ENCODE measurements around the gene YIPF6.
"Not testable (repeated sequence)": the region's sequence is repeated elsewhere in the genome, so short reads cannot be mapped to it uniquely, and the experiment has no call there.

The YIPF6 gene, protein sequence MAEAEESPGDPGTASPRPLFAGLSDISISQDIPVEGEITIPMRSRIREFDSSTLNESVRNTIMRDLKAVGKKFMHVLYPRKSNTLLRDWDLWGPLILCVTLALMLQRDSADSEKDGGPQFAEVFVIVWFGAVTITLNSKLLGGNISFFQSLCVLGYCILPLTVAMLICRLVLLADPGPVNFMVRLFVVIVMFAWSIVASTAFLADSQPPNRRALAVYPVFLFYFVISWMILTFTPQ

DNA sequence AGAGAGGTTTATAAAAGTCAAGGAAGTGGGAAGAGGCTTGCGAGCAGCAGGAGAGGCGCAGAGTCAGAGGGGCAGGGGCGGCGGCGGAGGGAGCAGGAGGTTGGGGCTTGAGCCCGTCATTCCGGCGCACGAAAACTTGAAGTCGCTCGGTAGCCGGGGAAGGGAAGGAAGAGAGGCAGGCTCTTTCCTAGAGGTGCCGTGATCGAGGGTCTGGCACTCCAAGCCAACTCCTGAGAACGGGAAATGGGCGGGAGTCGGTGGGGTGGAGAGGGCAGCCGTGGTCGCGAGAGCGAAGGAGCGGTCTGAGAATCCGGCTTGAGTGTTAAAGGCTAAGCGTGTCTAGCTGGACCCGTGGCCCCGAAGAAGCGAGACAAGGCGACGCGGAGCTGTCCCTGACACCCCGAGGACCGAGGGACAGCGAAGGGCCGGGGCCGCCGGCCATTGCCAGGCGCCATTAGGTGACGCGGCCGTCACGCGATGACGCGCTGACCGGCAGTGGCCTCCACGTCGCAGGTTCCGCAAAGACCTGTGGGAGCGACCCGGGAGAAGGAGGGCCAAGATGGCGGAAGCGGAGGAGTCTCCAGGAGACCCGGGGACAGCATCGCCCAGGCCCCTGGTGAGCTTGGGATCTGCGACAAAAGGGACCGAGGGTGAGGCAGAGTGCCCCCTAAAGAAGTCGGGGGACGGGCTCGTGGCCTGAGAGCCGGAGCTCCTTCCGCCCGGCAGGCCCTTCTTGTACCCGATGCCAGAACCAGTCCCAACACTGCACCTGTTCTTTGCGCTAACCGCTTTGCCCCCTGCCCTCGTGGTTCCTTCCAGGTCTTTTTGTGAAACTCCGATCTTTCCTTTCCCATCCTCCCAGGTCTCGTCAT lies at the start of gene YIPF6:
YIPF6 (plus strand) TSS at position 544 of the 872 bp plus-strand sequence; CDS start at position 560, 16 bp downstream.
- DNase-seq, result peak; percentile 89

DNA sequence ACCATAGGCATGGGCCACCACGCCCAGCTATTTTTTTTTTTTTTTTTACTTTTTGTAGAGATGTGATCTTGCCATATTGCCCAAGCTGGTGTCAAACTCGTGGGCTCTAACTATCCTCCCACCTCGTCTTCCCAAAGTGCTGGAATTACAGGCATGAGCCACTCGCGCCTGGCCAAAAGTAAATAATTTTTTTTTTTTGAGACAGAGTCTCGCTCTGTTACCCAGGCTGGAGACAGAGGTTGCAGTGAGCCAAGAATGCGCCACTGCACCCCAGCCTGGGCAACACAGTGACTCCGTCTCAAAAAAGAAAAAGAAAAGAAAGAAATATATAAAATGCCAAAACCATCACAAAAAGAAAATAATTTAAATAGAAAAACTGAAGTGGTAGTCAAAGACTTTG lies 47.1 kb upstream of the YIPF6 start:
- DNase-seq, result no peak

DNA sequence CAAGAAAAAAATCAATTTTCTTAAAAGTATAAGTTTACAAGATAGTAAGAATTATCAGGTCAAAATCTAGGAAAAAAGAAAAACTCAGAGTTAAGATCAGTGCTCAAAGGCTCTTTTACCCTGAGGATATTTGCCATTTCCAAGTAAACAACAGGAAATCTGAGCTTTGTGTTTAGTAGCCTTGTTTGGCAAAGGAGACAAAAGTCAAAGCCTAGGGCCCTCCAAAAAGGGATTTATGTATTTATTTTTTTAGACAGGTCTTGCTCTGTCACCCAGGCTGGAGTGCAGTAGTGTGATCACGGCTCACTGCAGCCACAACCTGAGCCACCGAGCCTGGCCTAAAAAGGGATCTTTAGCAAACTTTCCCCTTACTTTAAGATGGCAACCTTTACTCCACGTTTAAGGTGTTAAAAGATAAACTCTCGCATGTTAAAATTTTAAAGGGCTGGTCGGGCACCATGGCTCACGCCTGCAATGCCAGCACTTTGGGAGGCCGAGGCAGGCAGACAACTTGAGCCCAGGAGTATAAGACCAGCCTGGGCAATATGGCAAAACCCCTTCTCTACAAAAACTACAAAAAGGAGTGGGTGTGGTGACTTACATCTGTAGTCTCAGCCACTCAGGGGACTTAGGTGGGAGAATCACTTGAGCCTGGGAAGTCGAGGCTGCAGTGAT lies 44.2 kb upstream of the YIPF6 start:
- DNase-seq, result no peak

DNA sequence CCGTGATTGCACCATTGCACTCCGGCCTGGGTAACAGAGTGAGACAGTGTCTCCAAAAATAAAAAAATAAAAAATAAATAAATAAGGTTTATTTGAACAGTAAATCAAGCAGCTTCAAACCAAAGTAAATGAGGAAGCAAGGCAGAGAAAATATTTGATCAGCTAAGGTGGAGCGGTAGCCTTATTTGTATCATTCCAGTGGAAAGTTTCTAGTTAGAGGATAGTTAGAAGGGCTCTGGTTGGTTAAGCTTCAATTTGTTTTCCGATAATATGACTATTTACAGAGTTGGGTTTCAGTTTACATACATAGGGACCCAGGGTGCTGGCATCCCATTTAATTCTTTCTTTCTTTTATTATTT lies 43.7 kb upstream of the YIPF6 start:
- DNase-seq, result no peak

DNA sequence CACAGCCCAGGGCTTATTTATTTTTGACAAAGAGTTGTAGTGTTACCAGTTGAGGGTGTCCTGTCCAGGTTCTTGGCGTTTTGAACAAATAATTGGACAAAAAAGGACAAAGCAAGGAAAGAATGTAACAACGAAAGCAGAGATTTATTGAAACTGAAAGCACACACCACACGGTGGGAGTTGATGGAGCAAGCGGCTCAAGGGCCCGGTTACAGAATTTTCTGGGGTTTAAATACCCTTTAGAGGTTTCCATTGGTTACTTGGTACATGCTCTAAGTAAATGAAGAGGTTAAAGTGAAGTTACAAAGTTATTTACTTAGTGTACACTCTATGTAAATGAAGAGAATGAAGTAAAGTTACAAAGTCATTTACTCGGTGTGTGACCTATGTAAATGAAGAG lies 37.8 kb upstream of the YIPF6 start:
- no peak for DNase-seq

DNA sequence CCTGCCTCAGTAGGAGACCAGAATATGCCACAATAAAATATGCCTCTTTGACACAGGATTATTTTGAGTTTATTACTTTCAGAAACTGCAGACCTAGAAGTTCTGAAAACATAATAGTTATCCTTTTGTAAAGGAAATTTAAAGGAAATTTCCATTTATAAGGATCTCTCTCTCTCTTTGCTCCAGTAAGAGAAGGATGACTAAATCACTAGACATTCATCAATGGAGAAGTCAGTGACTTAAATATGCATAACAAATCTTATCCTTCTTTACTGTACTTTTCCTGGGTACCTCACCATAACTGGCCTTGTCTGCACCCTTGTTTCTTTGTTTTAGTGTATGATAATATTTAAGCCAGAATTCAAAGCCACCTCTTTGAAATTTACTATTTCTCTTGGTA lies 37.3 kb upstream of the YIPF6 start:
- no peak for DNase-seq

DNA sequence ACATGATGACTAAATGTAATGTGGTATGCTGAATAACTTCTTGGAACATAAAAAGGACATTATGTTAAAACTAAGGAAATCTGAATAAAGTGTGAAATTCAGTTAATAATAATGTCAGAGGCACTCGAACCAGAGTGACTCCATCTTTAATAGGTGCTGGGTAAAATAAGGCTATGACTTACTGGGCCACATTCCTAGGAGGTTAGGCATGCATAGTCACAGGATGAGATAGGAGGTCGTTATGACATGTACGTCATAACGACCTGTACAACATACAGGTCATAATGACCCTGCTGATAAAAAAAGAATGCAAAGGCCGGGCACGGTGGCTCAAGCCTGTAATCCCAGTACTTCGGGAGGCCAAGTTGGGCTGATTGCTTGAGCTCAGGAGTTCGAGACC lies 36.7 kb upstream of the YIPF6 start:
- DNase-seq, result no peak

DNA sequence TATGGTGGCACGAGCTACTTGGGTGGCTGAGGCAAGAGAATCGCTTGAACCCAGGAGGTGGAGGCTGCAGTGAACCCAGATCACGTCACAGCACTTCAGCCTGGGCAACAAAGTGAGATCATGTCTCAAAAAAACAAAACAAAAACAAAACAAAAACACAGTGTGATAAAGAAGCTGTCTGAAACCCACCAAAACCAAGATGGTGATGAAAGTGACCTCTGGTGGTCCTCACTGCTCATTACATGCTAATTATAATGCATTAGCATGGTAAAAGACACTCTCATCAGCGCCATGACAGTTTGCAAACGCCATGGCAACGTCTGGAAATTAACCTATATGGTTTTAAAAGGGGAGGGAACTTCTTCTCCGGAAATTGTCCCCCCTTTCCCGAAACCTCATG lies 36.2 kb upstream of the YIPF6 start:
- DNase-seq, result no peak

DNA sequence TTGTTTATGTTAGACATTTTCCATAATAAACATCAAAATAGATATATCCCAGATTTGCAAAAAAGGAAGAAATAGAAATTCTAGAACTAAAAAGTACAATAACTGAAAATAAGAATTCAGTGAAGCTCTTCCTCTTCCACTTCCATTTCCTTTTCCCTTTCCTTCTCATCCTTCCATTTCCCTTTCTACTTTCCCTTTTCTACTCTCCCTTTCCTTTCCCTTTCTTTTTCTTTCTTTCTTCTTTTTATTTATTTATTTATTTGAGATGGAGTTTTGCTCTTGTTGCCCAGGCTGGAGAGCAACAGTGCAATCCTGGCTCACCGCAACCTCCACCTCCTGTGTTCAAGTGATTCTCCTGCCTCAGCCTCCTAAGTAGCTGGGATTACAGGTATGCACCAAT lies 35.0 kb upstream of the YIPF6 start:
- no peak for DNase-seq

DNA sequence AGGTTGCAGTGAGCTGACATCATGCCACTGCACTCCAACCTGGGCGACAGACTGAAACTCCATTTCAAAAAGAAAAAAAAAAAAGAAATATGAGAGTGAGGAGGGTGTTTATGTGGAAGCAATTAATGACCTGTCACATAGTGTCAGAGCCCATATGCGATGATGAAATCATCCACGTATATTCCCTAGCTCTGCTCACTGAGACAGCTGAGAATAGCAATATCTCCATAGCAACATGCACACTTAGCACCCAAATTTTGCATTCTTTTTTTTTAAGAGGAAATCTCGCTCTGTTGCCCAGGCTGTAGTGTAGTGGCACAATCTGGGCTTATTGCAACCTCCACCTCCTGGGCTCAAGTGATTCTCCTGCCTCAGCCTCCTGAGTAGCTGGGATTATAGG lies 34.1 kb upstream of the YIPF6 start:
- no peak for DNase-seq

DNA sequence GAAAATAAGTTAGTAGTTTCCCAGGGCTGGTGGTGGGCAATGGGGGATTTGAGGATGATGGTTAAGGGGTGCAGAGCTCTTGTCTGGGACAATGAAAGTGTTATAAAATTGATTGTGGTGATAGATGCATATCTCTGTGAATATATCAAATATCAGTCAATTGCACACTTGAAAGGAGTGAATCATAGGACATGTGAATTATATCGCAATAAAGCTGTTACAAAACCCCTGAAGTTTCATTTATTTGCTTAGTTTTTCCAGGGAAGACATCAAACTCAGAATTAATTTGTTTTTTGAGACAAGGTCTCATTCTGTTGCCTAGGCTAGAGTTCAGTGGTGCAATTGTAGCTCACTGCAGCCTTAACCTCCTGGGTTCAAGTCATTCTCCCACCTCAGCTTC lies 17.9 kb upstream of the YIPF6 start:
- no peak for DNase-seq

DNA sequence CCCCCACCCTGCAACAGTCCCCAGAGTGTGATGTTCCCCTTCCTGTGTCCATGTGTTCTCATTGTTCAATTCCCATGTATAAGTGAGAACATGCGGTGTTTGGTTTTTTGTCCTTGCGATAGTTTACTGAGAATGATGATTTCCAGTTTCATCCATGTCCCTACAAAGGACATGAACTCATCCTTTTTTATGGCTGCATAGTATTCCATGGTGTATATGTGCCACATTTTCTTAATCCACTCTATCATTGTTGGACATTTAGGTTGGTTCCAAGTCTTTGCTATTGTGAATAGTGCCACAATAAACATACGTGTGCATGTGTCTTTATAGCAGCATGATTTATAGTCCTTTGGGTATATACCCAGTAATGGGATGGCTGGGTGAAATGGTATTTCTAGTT lies 12.7 kb upstream of the YIPF6 start:
- not testable (repeated sequence) for DNase-seq

DNA sequence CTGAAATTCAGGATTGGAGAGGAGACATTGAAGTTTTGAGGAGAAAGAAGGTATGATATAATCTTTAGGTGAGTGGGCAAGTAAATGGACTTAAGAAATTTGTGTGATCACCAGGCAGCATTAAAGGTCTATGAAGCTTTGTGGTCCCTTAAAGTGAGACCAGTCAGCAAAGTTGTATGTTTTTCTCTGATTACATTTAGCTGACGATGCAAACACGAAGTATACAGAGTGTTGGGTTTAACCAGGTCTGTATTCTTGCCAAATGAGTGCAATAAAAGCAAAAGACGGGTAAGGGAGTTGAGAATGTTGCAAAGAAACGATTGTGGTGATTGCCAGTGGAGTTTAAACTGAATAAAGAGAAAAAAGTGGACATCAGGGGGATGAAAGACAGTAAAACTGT lies 11.6 kb upstream of the YIPF6 start:
- DNase-seq, result no peak

DNA sequence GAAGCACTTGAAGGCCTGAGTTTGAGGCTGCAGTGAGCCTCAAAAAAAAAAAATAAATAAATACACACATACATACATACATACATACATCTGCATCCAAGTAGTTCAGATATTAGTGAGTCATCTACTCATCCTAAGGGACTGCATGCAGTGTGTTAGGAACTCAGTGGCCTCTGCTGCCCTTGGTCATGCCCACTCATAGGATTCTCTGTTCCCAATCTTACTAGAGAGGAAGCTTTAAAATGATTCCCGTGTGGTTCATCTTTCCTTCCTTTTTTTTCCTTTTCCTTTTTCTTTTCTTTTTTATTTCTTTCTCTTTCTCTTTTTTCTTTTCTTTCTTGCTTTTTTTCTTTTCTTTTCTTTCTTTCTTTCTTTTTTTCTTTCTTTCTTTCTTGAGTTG lies 10.9 kb upstream of the YIPF6 start:
- DNase-seq, result no peak

DNA sequence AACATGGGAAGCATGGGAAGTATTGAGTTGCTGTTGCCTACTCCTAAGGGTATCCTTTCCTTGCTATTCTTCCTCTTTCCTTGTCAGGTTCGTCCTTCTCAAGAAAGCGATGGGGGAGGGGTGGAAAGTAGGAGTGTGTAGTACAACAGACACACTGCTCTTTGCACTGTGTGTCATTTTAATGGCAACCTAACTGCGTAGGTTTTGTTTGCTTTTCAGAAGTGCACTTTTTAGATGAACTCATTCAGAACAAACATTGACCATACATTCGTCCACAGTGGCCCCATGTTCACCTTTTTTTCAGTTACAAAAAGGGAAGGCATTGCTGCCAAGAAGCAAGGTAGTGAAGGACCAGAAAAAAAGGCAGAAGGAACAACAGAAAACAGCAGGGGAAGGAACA lies 10.2 kb upstream of the YIPF6 start:
- DNase-seq, result no peak

DNA sequence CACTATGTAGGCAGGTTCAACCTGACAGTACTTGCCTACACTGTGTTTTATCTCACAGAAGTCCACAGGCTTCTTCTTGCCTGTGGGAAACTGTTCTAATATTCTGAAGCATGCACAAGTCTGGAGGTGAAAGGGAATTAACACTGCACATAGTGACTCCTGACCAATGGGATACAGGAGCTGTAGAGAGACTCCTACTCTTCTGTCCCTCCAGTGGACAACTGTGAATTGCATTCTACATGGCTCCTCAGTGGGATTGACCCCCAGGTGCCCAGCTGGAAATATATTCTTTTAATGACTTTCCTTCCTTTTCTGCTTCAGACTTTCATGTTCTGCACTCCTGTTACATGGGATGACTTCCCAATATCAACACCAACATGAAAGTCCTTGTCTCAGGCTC lies 8.2 kb upstream of the YIPF6 start:
- DNase-seq, result no peak

DNA sequence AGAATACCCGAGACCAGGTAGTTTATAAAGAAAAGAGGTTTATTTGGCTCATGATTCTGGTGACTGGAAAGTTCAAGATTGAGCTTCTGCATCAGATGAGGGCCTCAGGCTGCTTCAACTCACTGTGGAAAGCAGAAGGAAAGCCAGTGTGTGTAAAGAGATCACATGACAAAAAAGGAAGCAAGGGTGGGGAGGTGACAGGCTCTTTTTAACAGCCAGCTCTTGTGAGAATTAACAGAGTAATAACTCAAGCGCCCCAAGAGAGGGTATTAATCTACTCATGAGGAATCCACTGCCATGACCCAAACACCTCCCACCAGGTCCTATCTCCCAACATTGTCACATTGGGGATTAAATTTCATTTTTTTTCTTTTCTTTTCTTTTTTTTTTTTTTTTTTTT lies 6.3 kb upstream of the YIPF6 start:
- no peak for DNase-seq

DNA sequence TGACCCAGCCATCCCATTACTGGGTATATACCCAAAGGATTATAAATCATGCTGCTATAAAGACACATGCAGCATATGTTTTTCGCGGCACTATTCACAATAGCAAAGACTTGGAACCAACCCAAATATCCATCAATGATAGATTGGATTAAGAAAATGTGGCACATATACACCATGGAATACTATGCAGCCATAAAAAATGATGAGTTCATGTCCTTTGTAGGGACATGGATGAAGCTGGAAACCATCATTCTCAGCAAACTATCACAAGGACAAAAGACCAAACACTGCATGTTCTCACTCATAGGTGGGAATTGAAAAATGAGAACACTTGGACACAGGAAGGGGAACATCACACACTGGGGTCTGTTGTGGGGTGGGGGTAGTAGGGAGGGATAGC lies 5.1 kb upstream of the YIPF6 start:
- not testable (repeated sequence) for DNase-seq

DNA sequence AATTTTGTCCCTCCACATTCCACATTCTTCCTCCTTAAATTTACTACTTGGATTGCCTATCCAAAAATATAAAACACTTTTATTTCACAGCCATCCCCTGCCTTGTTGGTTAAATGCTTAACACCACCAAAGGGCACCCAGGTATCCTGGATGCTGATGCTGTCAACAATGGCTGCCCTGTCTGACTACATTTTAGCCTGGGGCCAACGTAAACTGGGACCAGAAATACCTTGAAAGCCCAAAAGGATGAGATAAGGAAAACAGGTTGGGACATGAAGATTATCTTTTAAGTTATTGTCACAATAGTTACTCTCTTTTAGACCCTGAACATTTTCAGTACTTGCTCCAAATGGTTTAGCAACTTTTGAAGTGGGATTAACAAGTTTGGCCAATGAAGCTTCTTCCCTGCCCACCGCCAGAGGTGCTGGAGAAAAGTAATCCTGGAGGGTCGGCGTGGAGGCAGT lies 775 bp upstream of the YIPF6 start:
- no peak for DNase-seq

DNA sequence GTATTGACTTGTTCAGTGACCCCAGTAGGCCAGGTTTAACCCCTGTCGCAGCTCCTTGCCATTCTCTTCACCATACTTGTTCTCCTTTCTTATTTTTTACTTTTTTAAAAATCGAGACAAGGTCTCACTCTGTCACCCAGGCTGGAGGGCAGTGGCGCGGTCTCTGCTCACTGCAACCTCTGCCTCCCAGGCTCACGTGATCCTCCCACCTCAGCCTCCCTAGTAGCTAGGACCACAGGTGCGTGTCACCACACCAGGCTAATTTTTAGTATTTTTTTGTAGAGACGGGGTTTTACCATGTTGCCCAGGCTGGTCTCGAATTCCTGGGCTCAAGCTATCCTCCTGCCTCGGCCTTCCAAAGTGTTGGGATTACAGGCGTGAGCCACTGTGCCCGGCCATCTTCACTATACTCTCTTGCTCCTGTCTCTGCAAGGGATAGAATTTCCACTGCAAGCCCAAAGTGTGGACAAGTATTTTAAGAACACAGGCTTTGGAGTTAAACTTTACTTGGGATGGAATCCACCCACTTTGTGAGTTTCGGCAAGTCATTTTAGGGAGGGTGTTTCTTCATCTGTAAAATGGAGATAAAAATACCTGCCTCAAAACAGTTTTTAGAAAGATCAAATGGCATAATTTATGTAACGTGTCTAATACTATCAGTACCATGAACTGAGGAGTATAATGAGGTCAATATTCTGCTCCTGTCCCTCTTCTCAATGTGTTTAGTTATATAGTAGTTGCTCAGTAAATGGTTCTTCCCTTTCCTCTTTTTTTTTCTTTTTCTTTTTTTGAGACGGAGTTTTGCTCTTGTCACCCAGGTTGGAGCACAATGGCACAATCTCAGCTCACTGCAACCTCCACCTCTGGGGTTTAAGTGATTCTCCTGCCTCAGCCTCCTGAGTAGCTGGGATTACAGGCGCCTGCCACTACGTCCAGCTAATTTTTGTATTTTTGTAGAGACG lies 973 bp downstream of the YIPF6 start:
- DNase-seq, result no peak

DNA sequence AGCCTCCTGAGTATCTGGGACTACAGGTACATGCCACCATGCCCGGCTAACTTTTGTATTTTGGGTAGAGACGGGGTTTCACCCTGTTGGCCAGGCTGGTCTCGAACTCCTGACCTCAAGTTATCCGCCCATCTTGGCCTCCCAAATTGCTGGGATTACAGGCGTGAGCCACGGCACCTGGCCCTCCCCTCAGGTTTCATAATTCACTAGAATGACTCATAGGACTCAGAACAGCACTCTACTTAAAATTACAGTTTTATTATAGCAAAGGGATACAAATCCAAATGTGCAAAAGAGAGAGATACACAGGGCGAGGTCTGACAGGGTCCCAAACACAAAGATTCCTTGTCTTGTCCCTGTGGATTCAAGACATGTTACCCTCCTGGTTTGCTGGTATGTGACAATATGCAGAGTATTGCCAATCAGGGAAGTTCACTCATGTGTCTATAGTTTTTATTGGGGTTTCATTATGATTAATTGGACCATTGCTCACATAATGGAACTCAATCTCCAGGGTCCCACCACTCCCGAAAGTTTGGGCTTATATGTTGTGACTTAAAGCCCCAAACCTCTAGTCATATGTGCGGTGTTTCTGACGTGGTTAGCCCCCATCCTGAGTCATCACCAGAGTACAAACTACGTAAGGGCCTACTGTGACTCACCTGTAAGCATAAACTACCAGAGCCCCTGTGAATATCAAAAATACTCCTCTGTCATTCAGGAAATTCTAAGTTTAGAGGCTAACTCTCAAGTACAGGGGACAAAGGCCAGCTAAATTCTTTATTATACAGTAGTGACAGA lies 5.2 kb downstream of the YIPF6 start:
- peak; percentile 81 for DNase-seq

DNA sequence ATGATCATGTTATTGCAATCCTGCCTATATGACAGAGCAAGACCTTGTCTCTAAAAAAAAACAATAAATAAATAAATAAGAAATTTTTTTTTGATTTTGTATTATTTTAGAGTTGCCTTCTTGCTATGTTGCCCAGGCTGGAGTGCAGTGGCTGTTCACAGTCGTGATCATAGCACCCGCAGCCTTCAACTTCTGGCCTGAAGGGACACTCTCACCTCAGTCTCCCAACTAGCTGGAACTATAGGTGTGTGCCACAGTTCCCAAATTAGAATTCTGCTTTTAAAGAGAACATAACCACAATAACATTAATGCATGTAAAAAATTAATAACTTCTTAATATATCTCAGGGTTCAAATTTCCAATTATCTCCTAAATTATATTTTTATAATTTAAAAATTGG lies 7.8 kb downstream of the YIPF6 start:
- no peak for DNase-seq

Data from activated effector memory CD4-positive, alpha-beta T cell treated with anti-CD3 and anti-CD28 coated beads, Interleukin-2, amount 50 U/mL, for 16 hours (primary cell).